ENCODE results near the gene MAPRE3. TPM values are rescaled to one million over a fixed set of nuclear protein-coding genes. Genes with fewer than 3 reads are reported as not detected.

MAPRE3 gene
- total and polyA plus RNA-seq, 2 experiments from 2014 or later: 7.9 to 23.0 TPM

DNA sequence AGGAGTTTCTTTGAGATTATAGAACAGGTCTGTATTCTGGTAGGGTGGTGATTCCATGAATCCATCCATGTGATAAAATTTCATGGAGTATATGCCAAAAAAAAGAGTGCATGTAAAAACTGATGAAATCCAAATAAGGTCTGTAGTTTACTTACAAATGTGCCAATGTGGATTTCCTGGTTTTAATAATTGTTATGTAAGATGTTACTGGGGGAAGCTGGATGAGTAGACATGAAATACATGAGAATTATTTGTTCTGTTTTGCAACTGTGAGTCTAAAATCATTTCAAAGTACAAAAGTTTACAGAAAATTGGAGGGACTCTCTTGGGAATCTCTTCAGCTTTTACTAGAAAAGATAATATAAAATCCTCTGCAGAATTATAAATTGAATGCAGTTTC, 38.6 kb downstream of the MAPRE3 start:
- TF ChIP-seq EZH2 (IDR thresholded peaks at IDR 0.05; ENCODE audit: insufficient read depth, poor library complexity, severe bottlenecking) (no peak), EZH2phosphoT487 (IDR thresholded peaks at IDR 0.05; ENCODE audit: insufficient read depth, low read depth) (no peak)
- no peak overlapping the region for H3K9ac ChIP-seq
- H2AFZ ChIP-seq: no peak overlapping the region
- no peaks in the 10 kb centered on the region for H3K36me3 ChIP-seq (ENCODE audit: low read depth)
- H3K4me1 ChIP-seq (ENCODE audit: insufficient read depth): peaks cover 18% of the 10 kb centered on the region
- no peaks in the 10 kb centered on the region for H3K27me3 ChIP-seq (replicated peaks; ENCODE audit: insufficient read depth)
- H3F3A ChIP-seq (ENCODE audit: insufficient read depth): peaks cover 22% of the 10 kb centered on the region
- no peaks in the 10 kb centered on the region for H3K79me2 ChIP-seq (ENCODE audit: insufficient read depth)
- no peak for DNase-seq
- in situ Hi-C loops (cut with MboI): no loop called here
- H3K4me2 ChIP-seq (ENCODE audit: unreplicated experiment): no peak overlapping the region
- no peaks in the 10 kb centered on the region for H3K9me2 ChIP-seq (ENCODE audit: insufficient read depth)
- H3K4me3 ChIP-seq: no peak overlapping the region
- H3K9me3 ChIP-seq (ENCODE audit: low read depth): no peaks in the 10 kb centered on the region
- H3K27ac ChIP-seq: no peak overlapping the region
- H4K20me1 ChIP-seq (ENCODE audit: insufficient read depth): no peaks in the 10 kb centered on the region

- no peak overlapping the region for H3K4me3 ChIP-seq
- H3K9me2 ChIP-seq (ENCODE audit: insufficient read depth): no peaks in the 10 kb centered on the region
- H3K27ac ChIP-seq: no peak overlapping the region
- no peak for TF ChIP-seq EZH2 (IDR thresholded peaks at IDR 0.05; ENCODE audit: insufficient read depth, poor library complexity, severe bottlenecking)
- no peak for TF ChIP-seq EZH2phosphoT487 (IDR thresholded peaks at IDR 0.05; ENCODE audit: insufficient read depth, low read depth)
- no peaks in the 10 kb centered on the region for H3K27me3 ChIP-seq (replicated peaks; ENCODE audit: insufficient read depth)
- H3F3A ChIP-seq (ENCODE audit: insufficient read depth): peaks cover 19% of the 10 kb centered on the region
- in situ Hi-C loops (cut with MboI): loop anchor here (10.0 kb wide), 1 partner anchor 45 kb away; no protein-coding TSS in a partner anchor
- no peak overlapping the region for H3K9ac ChIP-seq
- H3K4me2 ChIP-seq (ENCODE audit: unreplicated experiment): no peak overlapping the region
- no peak overlapping the region for H2AFZ ChIP-seq
- no peaks in the 10 kb centered on the region for H3K9me3 ChIP-seq (ENCODE audit: low read depth)
- no peak for DNase-seq
- no peaks in the 10 kb centered on the region for H3K79me2 ChIP-seq (ENCODE audit: insufficient read depth)
- H3K4me1 ChIP-seq (ENCODE audit: insufficient read depth): peaks cover 12% of the 10 kb centered on the region
- no peaks in the 10 kb centered on the region for H3K36me3 ChIP-seq (ENCODE audit: low read depth)
- H4K20me1 ChIP-seq (ENCODE audit: insufficient read depth): no peaks in the 10 kb centered on the region
- 85 to 98% methylated on average over 2 of the region's 2 CpGs for WGBS, 2 experiments (ENCODE audit: low coverage in 1 of 2, low lambda C conversion rate in 2 of 2, missing lambda C conversion rate in 2 of 2)
These were observed 39.3 kb downstream of the MAPRE3 start for GRCh38 chr2:27009716-27010115.

DNA sequence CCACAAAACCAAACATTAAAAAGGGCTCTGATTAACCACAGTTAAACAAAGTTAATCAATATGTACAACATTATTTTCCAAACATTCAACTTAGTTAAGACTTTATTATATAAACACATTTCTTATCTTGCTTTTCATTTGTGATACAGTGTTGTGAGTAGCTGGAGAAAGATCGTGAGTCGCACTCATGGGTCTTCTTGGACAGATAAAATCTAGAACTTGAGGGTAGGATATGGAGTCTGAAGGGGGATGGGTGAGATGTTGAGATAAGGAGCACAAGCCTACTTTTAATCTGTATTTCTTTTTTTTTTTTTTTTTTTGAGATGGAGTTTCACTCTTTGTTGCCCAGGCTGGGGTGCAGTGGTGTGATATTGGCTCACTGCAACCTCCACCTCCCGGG, 39.7 kb downstream of the MAPRE3 start:
- no peaks in the 10 kb centered on the region for H3K9me2 ChIP-seq (ENCODE audit: insufficient read depth)
- no peaks in the 10 kb centered on the region for H3K79me2 ChIP-seq (ENCODE audit: insufficient read depth)
- H3K36me3 ChIP-seq (ENCODE audit: low read depth): no peaks in the 10 kb centered on the region
- no peak overlapping the region for H3K4me3 ChIP-seq
- TF ChIP-seq EZH2 (IDR thresholded peaks at IDR 0.05; ENCODE audit: insufficient read depth, poor library complexity, severe bottlenecking) (no peak), EZH2phosphoT487 (IDR thresholded peaks at IDR 0.05; ENCODE audit: insufficient read depth, low read depth) (no peak)
- no peak overlapping the region for H3K9ac ChIP-seq
- H4K20me1 ChIP-seq (ENCODE audit: insufficient read depth): no peaks in the 10 kb centered on the region
- H3K9me3 ChIP-seq (ENCODE audit: low read depth): no peaks in the 10 kb centered on the region
- H3K4me2 ChIP-seq (ENCODE audit: unreplicated experiment): no peak overlapping the region
- DNase-seq: no peak
- WGBS, 2 experiments (ENCODE audit: low coverage in 1 of 2, low lambda C conversion rate in 2 of 2, missing lambda C conversion rate in 2 of 2): 74 to 85% methylated on average over 3 of the region's 3 CpGs
- H3K27ac ChIP-seq: no peak overlapping the region
- no peaks in the 10 kb centered on the region for H3K27me3 ChIP-seq (replicated peaks; ENCODE audit: insufficient read depth)
- in situ Hi-C loops (cut with MboI): loop anchor here (10.0 kb wide), 1 partner anchor 45 kb away; no protein-coding TSS in a partner anchor
- peaks cover 19% of the 10 kb centered on the region for H3F3A ChIP-seq (ENCODE audit: insufficient read depth)
- H3K4me1 ChIP-seq (ENCODE audit: insufficient read depth): peaks cover 14% of the 10 kb centered on the region
- H2AFZ ChIP-seq: no peak overlapping the region

- H3K4me3 ChIP-seq: no peak overlapping the region
- H3K27me3 ChIP-seq (replicated peaks; ENCODE audit: insufficient read depth): no peaks in the 10 kb centered on the region
- H3K9me2 ChIP-seq (ENCODE audit: insufficient read depth): no peaks in the 10 kb centered on the region
- no peak overlapping the region for H3K9ac ChIP-seq
- H3K79me2 ChIP-seq (ENCODE audit: insufficient read depth): no peaks in the 10 kb centered on the region
- in situ Hi-C loops (cut with MboI): loop anchor here (10.0 kb wide), 1 partner anchor 49 kb away; no protein-coding TSS in a partner anchor
- no peak for DNase-seq
- H3K9me3 ChIP-seq (ENCODE audit: low read depth): no peaks in the 10 kb centered on the region
- H4K20me1 ChIP-seq (ENCODE audit: insufficient read depth): no peaks in the 10 kb centered on the region
- WGBS, 2 experiments (ENCODE audit: low coverage in 1 of 2, low lambda C conversion rate in 2 of 2, missing lambda C conversion rate in 2 of 2): 95 to 98% methylated on average over 4 of the region's 4 CpGs
- no peak for TF ChIP-seq EZH2 (IDR thresholded peaks at IDR 0.05; ENCODE audit: insufficient read depth, poor library complexity, severe bottlenecking)
- TF ChIP-seq EZH2phosphoT487 (IDR thresholded peaks at IDR 0.05; ENCODE audit: insufficient read depth, low read depth): no peak
- no peak overlapping the region for H3K27ac ChIP-seq
- H3K4me2 ChIP-seq (ENCODE audit: unreplicated experiment): no peak overlapping the region
- no peak overlapping the region for H2AFZ ChIP-seq
- H3K36me3 ChIP-seq (ENCODE audit: low read depth): no peaks in the 10 kb centered on the region
- peaks cover 30% of the 10 kb centered on the region for H3K4me1 ChIP-seq (ENCODE audit: insufficient read depth)
- peaks cover 27% of the 10 kb centered on the region for H3F3A ChIP-seq (ENCODE audit: insufficient read depth)
These were observed 43.3 kb downstream of the MAPRE3 start for GRCh38 chr2:27013738-27014137.
